ENCODE results near the gene POP4.

The POP4 gene

DNA sequence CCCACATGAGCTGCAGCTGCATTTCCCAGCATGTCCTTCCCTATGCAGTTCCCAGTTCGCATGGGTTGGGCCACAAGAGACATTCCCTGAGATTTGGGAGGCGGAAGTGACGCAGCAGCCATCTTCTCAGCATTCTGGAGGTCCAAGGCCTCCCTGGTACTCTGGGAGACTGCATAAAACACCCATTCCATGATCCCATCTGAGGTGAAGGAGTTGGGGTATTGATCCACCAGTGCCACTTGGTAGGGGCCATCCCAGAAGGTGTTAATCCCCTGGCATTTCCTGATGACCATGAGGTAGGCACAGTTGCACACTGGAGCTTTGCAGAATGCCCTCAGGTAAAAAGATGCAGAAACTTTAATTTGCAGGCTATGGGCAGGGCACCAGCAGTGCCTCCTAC lies 25.4 kb downstream of the POP4 start:
- DNase-seq (ENCODE audit: low spot score): no peak

DNA sequence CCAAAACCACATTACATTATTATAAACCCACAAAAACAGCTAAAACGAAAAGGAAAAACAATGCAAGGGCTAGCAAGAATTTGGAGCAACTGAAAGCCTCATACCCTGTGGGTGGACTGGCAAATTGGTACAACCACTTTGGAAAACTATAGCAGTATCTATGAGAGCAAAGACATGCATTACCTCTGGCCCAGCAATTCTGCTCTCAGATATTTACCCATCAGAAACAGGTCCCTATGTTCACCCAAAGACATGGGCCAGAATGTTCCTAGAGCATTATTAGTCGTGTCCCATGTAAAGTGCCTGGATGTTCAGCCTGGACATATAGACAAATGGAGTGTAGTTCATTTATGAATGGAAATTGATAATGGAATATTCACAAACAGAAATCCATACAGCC lies 27.9 kb downstream of the POP4 start:
- no peak for DNase-seq (ENCODE audit: low spot score)

DNA sequence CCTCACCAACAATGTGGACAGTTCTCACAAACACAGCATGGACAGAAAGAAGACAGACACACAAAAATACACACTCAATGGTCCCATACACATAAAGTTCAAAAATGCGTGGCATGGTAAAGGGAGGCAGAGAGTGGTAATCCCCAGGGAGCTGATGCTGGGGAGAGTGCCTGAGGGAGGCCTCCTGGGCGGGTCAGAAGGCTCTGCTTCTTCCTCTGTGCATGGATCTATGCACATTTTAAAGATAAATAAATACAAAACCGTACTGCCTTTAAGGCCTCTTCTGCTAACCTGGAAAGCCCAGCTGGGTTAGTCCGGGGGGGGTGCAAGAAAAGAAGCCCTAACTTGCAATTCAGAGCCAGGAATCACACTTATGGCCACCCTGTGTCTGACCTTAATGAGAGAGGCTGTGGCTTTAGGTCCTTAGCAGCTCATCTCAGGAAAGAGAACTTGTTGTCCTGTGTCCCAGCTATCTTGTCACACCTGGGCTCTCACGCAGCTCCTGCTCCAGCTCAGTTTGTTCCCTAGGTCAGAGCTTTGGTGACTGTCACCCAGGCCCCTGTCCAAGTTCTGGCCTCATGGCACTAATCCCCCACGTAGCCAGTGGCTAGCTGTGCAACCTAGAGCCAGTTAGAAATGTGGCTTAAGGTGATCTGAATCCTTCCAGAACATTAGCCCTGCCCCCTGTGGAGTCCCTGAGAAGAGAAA lies 28.5 kb downstream of the POP4 start:
- no peak for DNase-seq (ENCODE audit: low spot score)

DNA sequence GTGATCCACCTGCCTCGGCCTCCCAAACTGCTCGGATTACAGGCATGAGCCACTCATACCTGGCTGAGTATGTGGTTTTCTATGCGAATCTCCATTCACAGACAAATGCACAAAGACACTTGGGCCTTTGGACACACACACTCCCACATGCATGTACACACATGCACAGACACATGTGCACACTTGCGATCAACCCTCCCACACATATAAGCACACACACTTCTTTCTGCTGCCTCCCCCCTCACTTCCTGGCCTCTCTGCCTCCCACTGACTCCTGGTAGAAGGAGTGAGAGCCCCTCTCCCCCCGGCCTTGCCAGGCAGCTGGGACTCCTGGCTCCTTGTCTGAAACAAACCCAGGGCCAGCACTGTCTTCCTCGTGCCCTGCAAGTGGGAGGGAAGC lies 29.9 kb downstream of the POP4 start:
- DNase-seq (ENCODE audit: low spot score): no peak

DNA sequence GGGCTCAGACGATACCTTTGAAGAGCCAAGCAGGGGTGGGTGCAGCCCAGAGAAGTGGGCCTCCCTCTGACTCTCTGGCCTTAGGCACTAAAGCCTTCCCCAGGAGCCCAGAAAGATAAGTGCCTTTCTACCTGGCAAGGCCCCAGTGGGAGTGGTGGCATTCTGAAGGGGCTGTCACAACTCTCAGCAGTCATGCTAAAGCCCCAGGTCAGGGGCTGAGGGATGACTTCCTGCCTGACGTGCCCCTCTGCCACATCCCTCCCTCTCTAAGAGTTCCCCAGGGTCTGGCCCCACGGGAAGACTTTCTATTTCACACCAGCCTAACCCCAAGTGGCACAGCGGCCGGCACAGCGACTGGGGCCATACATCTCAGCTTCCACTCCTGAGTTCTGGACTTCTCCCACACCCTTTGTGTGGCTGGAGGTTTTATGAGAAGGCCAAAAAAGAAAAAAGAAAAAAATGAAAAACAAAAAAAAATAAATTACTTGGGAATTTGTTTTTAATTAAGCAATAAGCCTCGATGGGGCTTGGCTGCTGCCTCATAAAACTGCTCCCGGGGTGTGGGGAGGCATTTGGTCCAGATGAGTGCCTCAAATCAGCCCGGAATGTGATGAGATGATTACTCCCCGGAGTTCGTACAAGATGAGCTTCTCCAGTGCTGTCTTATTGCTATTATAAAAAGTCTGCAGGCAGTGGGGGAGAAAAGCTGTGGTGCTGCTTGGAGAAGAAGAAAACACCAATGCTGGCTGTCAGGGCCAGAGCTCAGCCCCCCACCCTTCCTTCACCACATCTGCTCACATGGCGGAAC lies 30.7 kb downstream of the POP4 start:
- DNase-seq (ENCODE audit: low spot score): no peak

DNA sequence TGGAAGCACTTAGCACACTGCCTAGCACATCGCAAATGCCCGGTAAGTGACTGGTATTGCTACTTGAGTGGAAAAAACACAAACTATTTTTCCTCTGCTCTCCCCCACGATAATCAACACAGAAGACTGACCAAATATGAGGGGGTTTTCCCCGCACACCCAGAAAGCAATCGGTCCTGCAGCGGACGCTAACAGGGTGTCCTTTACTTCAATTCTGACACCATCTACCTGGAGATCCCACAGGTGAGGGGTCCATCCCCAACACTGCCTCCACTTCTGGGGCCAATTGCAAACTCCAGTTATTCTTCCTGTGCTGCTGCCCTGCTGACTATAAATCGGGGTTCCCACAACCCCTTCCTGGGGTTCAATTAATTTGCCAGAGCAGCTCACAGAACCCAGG lies 33.0 kb downstream of the POP4 start:
- DNase-seq (ENCODE audit: low spot score): no peak

DNA sequence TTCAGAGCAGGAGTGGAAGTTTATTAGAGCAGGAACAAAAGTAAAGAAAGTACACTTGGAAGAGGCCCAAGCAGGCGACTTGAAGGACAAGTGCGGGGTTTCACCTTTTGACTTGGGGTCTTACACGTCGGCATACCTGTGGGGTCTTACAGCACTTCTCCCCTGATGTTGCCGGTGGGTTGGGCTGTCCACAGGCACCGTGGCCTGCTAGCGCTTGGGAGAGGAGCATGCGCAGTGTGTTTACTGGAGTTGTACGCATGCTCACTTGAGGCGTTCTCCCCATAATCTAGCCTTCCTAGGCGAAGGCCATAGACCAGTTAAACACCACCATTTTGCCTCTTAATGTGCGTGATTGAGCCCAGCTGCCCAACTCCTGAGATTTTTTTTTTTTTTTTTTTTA lies 34.1 kb downstream of the POP4 start:
- DNase-seq (ENCODE audit: low spot score): no peak

DNA sequence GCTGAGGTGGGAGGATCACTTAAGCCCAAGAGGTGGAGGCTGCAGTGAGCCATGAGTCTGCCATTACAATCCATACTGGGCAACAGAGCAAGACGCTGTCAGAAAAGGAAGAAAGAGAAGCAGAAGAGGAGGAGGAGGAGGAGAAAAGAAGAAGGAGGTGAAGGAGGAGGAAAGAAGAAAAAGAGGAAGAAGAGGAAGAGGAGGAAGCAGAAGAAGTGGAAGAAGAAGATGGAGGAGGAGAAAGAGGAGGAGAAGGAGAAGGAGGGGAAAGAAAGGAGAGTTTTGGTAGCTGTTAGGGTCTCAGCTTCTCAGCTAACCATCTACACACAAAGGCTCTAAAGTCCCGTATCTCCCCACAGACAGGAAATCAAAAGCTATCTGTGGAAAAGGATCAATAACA lies 35.5 kb downstream of the POP4 start:
- no peak for DNase-seq (ENCODE audit: low spot score)

DNA sequence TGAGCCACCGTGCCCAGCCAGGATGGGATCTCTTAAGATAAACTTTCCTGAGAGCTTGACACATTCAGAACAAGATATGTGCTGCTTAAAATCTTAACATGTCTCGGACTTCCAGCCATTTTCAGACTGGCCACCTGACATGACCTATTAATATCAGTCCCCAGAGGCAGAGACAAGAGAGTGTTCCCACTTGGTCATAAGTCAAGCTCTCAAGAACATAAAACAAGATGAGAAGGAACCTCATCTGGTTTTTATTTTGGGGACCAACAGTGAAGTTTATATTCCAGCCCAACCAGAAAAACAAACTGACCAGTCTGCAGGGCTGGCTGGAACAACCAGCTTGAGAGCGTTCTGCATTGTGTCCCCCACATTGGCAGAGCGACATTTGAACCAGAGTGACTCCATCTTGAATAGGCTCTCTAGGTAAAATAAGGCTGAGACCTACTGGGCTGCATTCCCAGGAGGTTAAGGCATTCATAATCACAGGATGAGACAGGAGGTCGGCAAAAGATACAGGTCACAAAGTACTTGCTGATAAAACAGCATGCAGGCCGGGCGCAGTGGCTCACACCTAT lies 37.4 kb downstream of the POP4 start:
- no peak for DNase-seq (ENCODE audit: low spot score)

DNA sequence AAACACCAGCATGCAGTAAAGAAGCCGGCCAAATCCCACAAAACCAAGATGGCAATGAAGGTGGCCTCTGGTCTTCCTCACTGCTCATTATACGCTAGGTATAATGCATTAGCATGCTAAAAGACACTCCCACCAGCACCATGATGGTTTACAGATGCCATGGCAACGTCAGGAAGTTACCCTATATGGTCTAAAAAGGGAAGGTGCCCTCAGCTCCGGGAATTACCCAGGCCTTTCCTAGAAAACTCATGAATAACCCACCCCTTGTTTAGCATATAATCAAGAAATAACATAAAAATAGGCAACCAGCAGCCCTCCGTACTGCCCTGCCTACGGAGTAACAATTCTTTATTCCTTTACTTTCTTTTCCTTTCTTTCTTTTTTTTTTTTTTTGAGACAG lies 38.1 kb downstream of the POP4 start:
- DNase-seq (ENCODE audit: low spot score): no peak

DNA sequence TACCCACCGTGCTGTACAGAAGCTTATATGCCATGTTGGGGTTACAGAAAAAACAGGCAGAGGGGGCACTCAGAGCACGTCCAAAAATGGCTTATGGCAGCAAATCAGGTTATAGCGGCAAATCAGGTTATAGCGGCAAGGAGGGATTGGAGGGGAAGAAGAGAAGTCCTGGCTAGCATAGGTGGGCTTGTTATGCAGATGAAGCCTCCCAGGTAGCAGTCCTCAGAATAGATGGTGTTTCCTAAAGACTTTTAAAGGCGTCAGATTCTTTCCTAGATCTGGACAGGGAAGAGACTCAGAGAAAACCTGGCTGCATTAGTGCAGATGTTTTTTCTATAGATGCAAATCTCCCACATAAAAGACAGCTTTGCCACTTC lies 39.4 kb downstream of the POP4 start:
- no peak for DNase-seq (ENCODE audit: low spot score)

DNA sequence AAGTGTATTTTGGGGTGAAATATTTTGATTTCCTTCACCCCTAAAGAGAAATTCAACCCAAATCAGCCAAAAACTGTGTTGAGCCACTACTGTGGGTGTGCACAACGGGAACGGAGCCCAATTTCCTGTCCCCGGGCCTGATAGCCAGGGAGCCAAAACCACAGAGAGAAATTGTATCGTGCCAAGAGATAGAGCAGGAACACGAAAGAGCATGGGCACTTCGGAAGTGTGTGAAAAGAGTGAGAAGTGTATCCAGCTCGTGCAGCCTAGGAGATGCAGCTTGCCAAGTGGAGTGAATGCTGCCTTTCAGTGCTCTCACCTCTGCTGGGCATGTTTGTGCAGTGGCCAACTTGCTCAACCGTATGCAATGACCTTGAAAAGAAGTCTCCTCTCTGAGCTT lies 39.8 kb downstream of the POP4 start:
- DNase-seq (ENCODE audit: low spot score): peak; percentile 36

DNA sequence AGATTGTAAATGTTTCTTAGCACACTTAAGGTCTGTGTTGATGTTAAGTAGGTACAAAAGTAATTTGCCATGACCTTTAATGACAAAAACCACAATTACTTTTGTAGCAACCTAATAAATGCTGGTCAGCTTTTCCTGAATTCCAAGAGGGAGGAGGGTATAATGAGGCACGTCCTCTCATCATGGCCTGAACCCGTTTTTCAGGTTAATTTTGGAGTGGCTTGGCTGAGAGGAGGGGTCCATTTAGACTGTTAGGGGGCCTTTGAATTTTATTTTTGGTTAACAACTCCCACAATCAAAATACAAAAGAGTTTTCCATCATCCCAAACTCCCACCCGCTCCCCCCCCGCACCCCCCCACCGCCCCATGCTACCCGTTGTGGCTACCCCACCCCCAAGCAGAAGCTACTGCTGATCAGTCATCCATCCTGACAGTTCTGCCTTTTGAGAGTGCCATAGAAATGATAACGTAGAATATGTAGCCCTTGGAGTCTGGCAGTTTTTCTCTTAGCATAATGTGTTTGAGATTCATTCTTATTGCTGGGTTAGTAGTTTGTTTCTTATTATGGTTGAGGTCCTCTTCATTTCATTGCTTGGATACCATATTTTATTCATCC lies 44.8 kb downstream of the POP4 start:
- no peak for DNase-seq (ENCODE audit: low spot score)

DNA sequence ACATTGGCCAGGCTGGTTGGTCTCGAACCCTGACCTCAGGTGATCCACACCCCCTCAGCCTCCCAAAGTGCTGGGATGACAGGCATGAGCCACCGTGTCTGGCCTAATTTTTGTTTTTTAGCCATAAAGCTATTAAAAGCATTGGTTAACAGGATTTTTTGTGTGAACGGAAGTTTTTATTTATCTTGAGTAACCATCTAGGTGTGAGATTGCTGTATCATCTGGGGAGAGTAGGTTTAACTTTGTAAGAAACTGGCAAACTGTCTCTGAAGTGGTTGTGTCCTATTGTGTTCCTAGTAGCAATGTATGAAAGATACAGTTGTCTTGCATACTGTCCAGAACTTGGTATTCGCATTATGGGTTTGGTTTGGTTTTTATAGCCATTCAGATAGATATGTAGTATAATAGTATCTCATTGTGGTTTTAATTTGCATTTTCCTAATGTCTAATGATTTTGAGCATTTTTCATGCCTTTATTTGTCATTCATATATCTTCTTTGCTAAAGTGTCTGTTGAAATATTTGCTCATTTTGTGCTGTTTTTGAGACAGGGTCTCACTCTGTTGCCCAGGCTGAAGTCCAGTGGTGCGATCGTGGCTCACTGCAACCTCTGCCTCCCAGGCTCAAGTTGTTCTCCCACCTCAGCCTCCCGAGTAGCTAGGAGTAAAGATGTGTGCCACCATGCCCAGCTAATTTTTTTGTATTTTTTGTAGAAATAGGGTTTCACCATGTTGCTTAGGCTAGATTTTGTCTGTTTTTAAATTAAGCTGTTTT lies 45.7 kb downstream of the POP4 start:
- DNase-seq (ENCODE audit: low spot score): no peak

DNA sequence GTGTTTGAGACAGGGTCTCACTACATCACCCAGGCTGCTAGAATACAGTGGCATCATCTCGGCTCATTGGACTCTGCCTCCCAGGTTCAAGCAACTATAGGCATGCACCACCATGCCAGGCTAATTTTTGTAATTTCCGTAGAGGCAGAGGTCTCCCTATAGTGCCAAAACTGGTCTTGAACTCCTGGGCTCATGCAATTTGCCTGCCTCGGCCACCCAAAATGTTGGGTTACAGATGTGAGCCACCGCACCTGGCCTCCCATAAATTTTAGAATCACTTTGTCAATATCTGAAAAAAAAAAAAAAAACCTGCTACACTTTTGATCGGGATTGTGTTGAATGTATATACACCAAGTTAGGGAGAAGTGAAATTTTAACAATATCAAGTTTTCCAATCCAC lies 47.3 kb downstream of the POP4 start:
- no peak for DNase-seq (ENCODE audit: low spot score)

DNA sequence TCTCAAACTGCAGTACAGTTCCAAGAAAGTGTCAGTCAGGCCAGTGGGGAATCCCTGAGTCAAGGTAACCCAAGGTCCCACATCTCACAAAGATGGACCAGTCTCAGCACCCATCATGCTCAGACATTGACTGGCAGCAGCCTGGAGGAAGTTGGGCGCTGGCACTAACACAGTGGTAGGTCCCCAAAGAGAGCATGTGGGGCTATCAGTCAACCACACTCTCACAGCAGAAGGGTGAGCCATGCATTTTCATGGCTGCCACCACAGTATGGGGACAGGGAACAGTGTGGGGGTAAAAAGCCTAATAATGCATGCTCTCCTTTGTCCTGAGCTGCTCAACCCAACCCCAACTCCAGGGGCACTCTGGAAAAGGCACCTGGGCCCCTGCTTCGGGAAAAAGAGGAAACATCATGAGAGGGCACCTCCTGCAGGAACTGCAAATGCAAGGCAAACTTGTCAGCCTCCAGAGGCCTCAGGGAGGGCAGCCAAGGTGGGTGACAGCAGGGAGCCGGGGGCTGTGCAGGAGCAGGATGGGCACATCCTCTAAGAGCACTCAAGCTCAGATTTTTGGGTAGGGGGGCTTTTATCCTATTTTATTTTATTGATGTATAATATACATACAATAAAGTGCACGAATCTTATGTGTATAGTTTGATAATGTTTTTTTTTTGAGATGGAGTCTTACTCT lies 49.7 kb downstream of the POP4 start:
- DNase-seq (ENCODE audit: low spot score): no peak

DNA sequence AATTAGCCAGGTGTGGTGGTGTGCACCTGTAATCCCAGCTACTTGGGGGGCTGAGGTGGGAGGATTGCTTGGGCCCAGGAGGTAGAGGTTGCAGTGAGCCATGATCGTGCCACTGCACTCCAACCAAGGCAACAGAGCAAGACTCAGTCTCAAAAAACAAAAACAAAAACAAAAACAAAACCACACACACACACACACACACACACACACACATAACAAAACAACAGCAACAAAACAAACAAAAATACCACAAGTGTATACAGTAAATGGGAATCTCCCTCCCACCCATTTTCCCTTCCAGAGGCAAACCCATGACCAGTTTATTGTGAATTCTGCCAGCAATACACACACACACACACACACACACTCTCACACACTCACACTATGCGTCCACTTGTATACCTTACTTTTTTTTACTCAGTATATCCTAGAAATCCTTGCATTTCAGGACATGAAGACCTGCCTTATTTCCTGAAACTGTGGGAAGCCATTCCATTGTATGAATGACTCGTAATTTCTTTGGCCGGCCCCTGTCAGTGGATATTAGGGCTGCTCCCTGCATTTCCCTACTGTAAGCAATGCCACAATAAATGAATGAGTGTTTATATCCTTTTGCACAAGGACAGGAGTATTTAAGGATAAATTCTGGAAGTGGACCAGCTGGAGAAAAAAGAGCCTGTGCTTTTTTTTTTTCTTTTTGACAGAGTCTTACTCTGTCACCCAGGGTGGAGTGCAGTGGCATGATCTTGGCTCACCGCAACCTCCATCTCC lies 52.3 kb downstream of the POP4 start:
- DNase-seq (ENCODE audit: low spot score): no peak

DNA sequence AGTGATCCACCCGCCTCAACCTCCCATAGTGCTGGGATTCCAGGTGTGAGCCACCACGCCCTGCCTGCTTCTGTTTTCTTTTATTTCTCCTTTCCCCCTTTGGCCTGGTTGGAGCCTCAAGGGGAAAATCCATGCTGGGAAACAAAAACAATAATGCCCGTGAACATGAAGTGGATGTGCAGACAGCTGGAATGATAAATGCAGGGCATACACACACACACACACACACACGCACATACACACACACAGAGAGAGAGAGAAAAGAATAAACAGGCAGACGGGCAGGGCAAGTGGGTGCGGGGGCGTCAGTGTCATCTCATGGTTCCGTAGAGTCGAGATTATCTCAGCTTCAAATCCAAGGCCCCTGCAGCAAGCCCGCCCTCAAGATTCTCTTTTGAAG lies 54.8 kb downstream of the POP4 start:
- no peak for DNase-seq (ENCODE audit: low spot score)

DNA sequence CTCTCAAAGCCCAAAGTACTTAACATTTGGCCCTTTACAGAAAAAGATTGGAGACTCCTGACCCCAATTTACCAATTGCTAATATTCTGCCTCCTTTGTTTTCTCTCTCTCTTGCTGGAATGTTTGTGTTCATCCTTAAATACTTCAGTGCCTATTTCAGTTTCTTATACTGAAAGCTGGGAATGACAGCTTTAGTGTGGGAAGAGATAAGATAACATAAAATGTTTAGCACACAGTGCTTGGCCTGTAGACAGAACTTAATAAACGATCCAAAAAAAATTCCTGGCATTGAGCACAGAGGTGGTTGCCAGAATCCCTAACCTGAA lies 56.2 kb downstream of the POP4 start:
- no peak for DNase-seq (ENCODE audit: low spot score)

DNA sequence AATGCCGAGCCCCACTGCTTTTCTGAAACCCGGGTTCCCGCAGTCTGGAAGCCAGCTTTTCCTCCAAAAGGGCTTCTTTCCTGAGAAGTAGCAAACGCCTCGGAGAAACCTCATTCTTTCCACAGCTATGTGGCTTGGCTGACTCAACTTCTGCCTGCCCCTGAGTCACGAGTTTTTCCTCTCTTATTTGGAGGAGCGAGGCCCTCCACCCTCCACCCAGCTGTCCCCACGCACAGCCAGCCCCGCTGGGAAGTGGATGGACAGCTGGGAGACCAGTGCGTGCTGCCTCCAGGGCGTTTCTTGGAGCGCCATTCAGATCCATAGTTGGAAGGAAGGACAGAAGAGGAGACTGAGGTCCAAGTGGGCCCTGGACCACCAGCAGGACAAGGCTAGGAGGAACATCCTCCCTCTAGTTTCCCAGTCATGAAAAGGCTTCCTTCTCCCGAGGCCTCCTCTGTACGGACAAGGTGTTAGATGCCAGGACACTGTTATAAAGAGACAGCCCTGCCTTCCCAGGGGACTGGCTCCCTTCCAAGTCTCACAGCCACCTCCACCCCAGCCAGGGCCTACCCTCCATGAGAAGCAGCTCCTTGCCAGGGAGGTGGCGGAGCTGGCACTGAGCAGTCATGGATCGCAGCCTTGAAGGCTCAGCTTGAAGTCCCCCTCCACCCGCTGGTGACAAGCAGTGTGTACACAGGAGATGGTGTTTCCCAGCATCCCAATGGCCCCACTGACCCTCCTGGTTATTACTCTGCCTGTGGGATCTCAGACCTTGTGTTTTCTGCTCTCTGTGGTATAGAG lies 56.7 kb downstream of the POP4 start:
- peak; percentile 92 for DNase-seq (ENCODE audit: low spot score)

Data from AG08396 (cell line).